HL-60 (cell line): ENCODE data around the gene MSI2.

Source experiments
- DNase-seq, 2 experiments: peaks; one replicate each; pipeline ENCODE4 v3.0.0-alpha.2; 2010 to 2020; ENCODE audit warnings: low read depth in 1 of 2, low spot score in 1 of 2
- H3K27ac ChIP-seq: fragments of 250-450 bp; sonication (Bioruptor Pico); replicated peaks from 2 replicates; pipeline ENCODE4 v1.5.1; 2020; ENCODE audit warnings: mild to moderate bottlenecking, moderate library complexity
- H3K27me3 ChIP-seq: fragments of 250-450 bp; sonication (Bioruptor Pico); 2 replicates; pipeline ENCODE4 v1.5.1; 2021; ENCODE audit warnings: mild to moderate bottlenecking, moderate library complexity; ENCODE audit not compliant: insufficient read depth, poor library complexity, severe bottlenecking
- H3K4me3 ChIP-seq: replicated peaks from 2 replicates; pipeline ENCODE4 v1.5.1; 2011; ENCODE audit warnings: mild to moderate bottlenecking, control low read depth, low read length; ENCODE audit not compliant: insufficient read depth
- CTCF ChIP-seq: IDR thresholded peaks from one replicate; pipeline ENCODE4 v1.5.1; 2011; ENCODE audit warnings: low read length, control low read depth, inconsistent platforms; ENCODE audit not compliant: insufficient read depth
- GABPA ChIP-seq: IDR thresholded peaks from 2 replicates; pipeline ENCODE4 v1.6.1; 2012; ENCODE audit warnings: low read depth
- POLR2AphosphoS5 ChIP-seq: IDR thresholded peaks from 2 replicates; pipeline ENCODE4 v1.6.1; 2012; ENCODE audit warnings: low read depth
- REST ChIP-seq: IDR thresholded peaks from 2 replicates; pipeline ENCODE4 v1.6.1; 2012; ENCODE audit warnings: low read depth; ENCODE audit not compliant: insufficient replicate concordance
- SPI1 ChIP-seq: IDR thresholded peaks from 2 replicates; pipeline ENCODE4 v1.6.1; 2012; ENCODE audit warnings: low read depth, mild to moderate bottlenecking, borderline replicate concordance

The MSI2 gene

GRCh38 chr17:57622306-57622682 is 366.0 kb downstream of the MSI2 start:
- H3K4me3 ChIP-seq = no peak overlapping the region
- TF ChIP-seq REST (no peak), POLR2AphosphoS5 (no peak), SPI1 (no peak), GABPA (no peak), CTCF (no peak)
- no peak for DNase-seq
- H3K27ac ChIP-seq = peak overlapping the region; percentile 5; the same call in 1 of the 2 replicates
- no peaks in the 10 kb centered on the region for H3K27me3 ChIP-seq

- Histone ChIP-seq H3K27me3 (no peaks in the 10 kb centered on the region), H3K27ac (peak overlapping the region; percentile 5), H3K4me3 (no peak overlapping the region)
- peak; percentile 87 for TF ChIP-seq SPI1
- no peak for TF ChIP-seq POLR2AphosphoS5
- peak in 1 of 2 experiments; percentile 67 for DNase-seq
These were observed 366.5 kb downstream of the MSI2 start for GRCh38 chr17:57622683-57623433.

- Histone ChIP-seq H3K27ac (no peak overlapping the region), H3K4me3 (no peak overlapping the region), H3K27me3 (no peaks in the 10 kb centered on the region)
- no peak for DNase-seq
- no peak for TF ChIP-seq REST
- no peak for TF ChIP-seq CTCF
- no peak for TF ChIP-seq GABPA
- TF ChIP-seq SPI1 = no peak
- no peak for TF ChIP-seq POLR2AphosphoS5
These were observed 367.3 kb downstream of the MSI2 start for GRCh38 chr17:57623620-57624019.

- DNase-seq = no peak
- Histone ChIP-seq H3K27me3 (no peaks in the 10 kb centered on the region), H3K4me3 (no peak overlapping the region), H3K27ac (no peak overlapping the region)
- no peak for TF ChIP-seq CTCF
- no peak for TF ChIP-seq GABPA
- TF ChIP-seq SPI1 = no peak
- TF ChIP-seq POLR2AphosphoS5 = no peak
- TF ChIP-seq REST = no peak
These were observed 368.1 kb downstream of the MSI2 start for GRCh38 chr17:57624386-57624785.
